Measurements from ENCODE around the gene AGTR1. TPM values are rescaled to one million over a fixed set of nuclear protein-coding genes. Genes with fewer than 3 reads are reported as not detected.

AGTR1 gene
- total RNA-seq, result 2.1 and 2.3 TPM in 2 replicates
- long read RNA-seq, result 0 reads

DNA sequence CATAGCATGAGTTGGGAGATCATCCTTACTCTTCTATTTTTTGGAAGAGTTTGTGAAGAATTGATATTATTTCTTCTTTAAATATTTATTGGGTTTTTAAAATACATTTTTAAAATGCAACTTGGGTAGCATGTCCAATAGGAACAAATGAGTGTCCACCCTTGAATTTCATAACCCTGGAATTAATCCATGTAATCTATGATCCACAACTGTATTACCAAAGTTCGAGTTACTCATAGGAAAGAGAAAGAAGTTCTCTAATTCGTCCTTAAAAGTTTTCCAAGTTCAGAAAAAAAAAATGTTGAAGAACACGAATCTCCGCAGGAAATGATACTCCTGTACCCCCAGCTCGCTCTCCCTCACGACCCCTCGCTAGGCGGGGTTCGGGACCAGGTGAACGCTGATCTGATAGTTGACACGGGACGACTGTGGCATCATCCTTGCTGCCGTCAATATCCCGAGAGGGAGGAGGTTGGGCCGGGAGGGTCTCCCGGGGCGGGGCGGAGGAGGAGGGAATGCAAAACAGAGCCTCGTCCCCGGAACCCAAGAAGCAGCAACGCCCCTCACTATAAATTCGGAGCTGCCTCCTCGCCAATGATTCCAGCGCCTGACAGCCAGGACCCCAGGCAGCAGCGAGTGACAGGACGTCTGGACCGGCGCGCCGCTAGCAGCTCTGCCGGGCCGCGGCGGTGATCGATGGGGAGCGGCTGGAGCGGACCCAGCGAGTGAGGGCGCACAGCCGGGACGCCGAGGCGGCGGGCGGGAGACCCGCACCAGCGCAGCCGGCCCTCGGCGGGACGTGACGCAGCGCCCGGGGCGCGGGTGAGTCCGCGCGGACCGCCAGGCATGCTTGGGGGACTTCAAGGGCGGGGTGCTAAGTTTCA, at the start of gene AGTR1:
Gene AGTR1 (plus strand): TSS at position 598 of the 884 bp plus-strand sequence. CDS start 43,133 bp downstream, outside the sequence.
- no peaks in the 10 kb centered on the region for H3K9me3 Mint-ChIP-seq
- H3K27ac Mint-ChIP-seq (ENCODE audit: unreplicated experiment), result no peak within 1 kb of the TSS
- peak within 1 kb of the TSS; percentile 88 for H3K4me3 Mint-ChIP-seq
- DNase-seq (ENCODE audit: low read depth, low spot score), result peak; percentile 57
- H3K4me1 Mint-ChIP-seq, result peaks cover 23% of the 10 kb centered on the region
- no peak for TF ChIP-seq CTCF (conservative IDR thresholded peaks at IDR 0.05)
- no peaks in the 10 kb centered on the region for H3K36me3 Mint-ChIP-seq (ENCODE audit: low read depth)
- H3K27me3 Mint-ChIP-seq (ENCODE audit: low read depth), result peaks cover 47% of the 10 kb centered on the region

DNA sequence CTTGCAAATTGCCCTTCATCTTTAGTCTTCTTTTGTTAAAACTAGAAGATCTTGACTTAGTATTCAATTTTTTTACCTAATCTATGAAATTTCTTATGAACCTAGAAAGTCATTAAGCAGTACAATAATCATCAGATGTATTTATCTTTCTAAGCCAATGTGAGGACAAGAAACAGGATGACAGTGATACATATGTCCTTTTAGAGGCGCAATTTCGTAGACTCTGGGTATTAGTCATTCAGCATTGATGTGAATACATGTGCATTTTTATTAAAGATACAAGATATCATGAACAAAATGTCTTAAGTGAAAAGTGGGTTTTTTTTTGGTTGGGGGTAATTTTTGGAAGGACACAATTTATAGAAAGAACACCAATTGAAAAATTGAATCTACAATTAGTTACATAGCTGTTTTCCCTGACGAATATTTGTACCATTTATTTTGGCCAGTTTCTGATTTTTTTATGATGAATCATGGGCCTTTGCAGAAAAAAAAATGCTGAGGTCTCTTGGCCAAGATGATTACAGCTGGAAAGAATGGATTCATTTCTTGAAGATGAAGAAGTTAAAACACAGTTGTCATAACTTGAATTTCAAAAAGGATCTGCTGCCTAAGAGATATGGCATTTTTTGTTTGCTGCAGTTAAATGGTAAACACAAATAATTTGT, 48.9 kb upstream of the AGTR1 start:
- DNase-seq (ENCODE audit: low read depth, low spot score), result no peak
- no peaks in the 10 kb centered on the region for H3K9me3 Mint-ChIP-seq
- H3K4me1 Mint-ChIP-seq, result no peaks in the 10 kb centered on the region
- no peaks in the 10 kb centered on the region for H3K36me3 Mint-ChIP-seq (ENCODE audit: low read depth)
- no peaks in the 10 kb centered on the region for H3K27me3 Mint-ChIP-seq (ENCODE audit: low read depth)
- TF ChIP-seq CTCF (conservative IDR thresholded peaks at IDR 0.05), result no peak
- no peak overlapping the region for H3K27ac Mint-ChIP-seq (ENCODE audit: unreplicated experiment)
- H3K4me3 Mint-ChIP-seq, result no peak overlapping the region

DNA sequence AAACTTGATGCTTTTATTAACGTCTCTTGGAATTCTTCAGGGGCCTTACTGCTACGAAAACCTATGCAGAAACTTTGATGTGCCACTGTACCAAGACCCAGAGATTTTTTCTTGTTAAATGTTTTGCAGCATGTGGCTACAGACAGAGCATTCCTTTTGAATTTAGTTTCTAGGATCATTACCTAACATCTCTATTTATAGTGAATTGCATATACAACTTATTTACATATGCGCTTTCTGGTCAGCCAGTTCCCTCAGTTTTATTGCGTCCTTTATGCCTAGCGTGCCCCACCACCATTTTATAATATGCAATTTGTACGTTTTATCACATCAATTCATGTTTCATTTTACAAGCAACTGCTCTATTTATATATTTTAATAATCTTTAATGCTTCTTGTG, 46.2 kb upstream of the AGTR1 start:
- H3K27ac Mint-ChIP-seq (ENCODE audit: unreplicated experiment), result no peak overlapping the region
- no peak for TF ChIP-seq CTCF (conservative IDR thresholded peaks at IDR 0.05)

DNA sequence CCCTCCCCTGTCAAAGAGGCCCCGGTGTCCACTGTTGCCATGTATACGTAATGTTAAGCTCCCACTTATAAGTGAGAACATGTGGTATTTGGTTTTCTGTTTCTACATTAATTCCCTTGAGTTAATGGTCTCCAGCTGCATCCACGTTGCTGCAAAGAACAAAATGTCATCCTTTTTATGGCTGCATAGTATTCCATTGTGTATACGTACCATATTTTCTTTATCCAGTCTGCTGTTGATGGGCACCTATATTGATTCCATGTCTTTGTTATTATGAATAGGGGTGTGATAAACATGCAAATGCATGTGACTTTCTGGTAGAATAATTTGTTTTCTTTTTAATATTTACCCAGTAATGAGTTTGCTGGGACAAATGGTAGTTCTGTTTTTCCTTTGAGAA, 43.3 kb upstream of the AGTR1 start:
- DNase-seq (ENCODE audit: low read depth, low spot score), result no peak
- no peak for TF ChIP-seq CTCF (conservative IDR thresholded peaks at IDR 0.05)
- Mint-ChIP-seq H3K4me1 (no peaks in the 10 kb centered on the region), H3K27ac (ENCODE audit: unreplicated experiment) (no peak overlapping the region), H3K4me3 (no peak overlapping the region), H3K9me3 (no peaks in the 10 kb centered on the region), H3K36me3 (ENCODE audit: low read depth) (no peaks in the 10 kb centered on the region), H3K27me3 (ENCODE audit: low read depth) (no peaks in the 10 kb centered on the region)

More for the DNA sequence above, 46.2 kb upstream of the AGTR1 start:
- H3K27me3 Mint-ChIP-seq (ENCODE audit: low read depth), result no peaks in the 10 kb centered on the region
- no peaks in the 10 kb centered on the region for H3K9me3 Mint-ChIP-seq
- no peaks in the 10 kb centered on the region for H3K4me1 Mint-ChIP-seq
- H3K36me3 Mint-ChIP-seq (ENCODE audit: low read depth), result no peaks in the 10 kb centered on the region
- no peak overlapping the region for H3K4me3 Mint-ChIP-seq
- no peak for DNase-seq (ENCODE audit: low read depth, low spot score)

DNA sequence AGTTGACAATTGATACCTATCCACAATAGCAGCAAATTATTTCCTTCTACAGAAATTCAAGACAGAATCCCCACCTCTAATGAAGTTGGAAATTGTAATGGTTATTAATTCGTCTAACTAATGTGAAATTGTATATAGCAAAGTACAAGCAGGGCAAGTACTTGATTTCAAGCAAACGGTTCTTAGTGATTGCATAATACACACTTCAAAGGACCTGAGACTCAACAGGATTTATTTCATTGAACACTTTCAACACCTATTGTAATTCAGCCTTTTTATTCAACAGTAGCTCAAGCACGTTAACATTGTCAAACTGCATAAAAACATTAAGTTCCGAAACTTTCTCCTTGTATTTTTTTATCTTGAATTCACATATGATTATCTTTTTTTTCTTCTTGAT, 40.2 kb upstream of the AGTR1 start:
- Mint-ChIP-seq H3K27me3 (ENCODE audit: low read depth) (no peaks in the 10 kb centered on the region), H3K4me3 (no peak overlapping the region), H3K9me3 (no peaks in the 10 kb centered on the region), H3K27ac (ENCODE audit: unreplicated experiment) (no peak overlapping the region), H3K4me1 (no peaks in the 10 kb centered on the region), H3K36me3 (ENCODE audit: low read depth) (no peaks in the 10 kb centered on the region)
- DNase-seq (ENCODE audit: low read depth, low spot score), result no peak
- TF ChIP-seq CTCF (conservative IDR thresholded peaks at IDR 0.05), result no peak
